SK-N-SH treated with all-trans-retinoic acid at 6 μM for 48 hours (cell line): ENCODE results near the gene ELF3.
"Not testable (repeated sequence)": the region's sequence is repeated elsewhere in the genome, so short reads cannot be mapped to it uniquely, and the experiment has no call there.

Experiments
- ARNTL ChIP-seq: fragments of 450-650 bp; formaldehyde crosslinking; IDR thresholded peaks from 2 replicates; pipeline ENCODE4 v1.5.0; 2020; ENCODE audit warnings: low read depth, mild to moderate bottlenecking, moderate library complexity, borderline replicate concordance
- BACH2 ChIP-seq: fragments of 250-450 bp; sonication (Bioruptor Pico); IDR thresholded peaks from 2 replicates; pipeline ENCODE4 v1.9.0; 2021; ENCODE audit warnings: mild to moderate bottlenecking, borderline replicate concordance
- CREB5 ChIP-seq: fragments of 250-450 bp; sonication (Bioruptor Pico); IDR thresholded peaks from 2 replicates; pipeline ENCODE4 v1.5.1; 2020; ENCODE audit warnings: low read depth, mild to moderate bottlenecking, moderate library complexity
- PPARA ChIP-seq: fragments of 250-450 bp; sonication (Bioruptor Pico); IDR thresholded peaks from 2 replicates; pipeline ENCODE4 v1.5.0; 2020; ENCODE audit warnings: mild to moderate bottlenecking, borderline replicate concordance
- RARB ChIP-seq: fragments of 250-450 bp; sonication (Bioruptor Pico); IDR thresholded peaks from 2 replicates; pipeline ENCODE4 v1.8.0; 2021; ENCODE audit warnings: mild to moderate bottlenecking, moderate library complexity
- TOX ChIP-seq: fragments of 250-450 bp; sonication (Bioruptor Pico); IDR thresholded peaks from 2 replicates; pipeline ENCODE4 v1.8.0; 2021; ENCODE audit warnings: mild to moderate bottlenecking, moderate library complexity, borderline replicate concordance
- ZFP3 ChIP-seq: fragments of 250-450 bp; sonication (Bioruptor Pico); IDR thresholded peaks from 2 replicates; pipeline ENCODE4 v1.5.0; 2020; ENCODE audit warnings: mild to moderate bottlenecking, moderate library complexity
- ZFP30 ChIP-seq: fragments of 450-650 bp; formaldehyde crosslinking; IDR thresholded peaks from 2 replicates; pipeline ENCODE4 v1.5.0; 2022; ENCODE audit warnings: mild to moderate bottlenecking, moderate library complexity
- ZNF565 ChIP-seq: fragments of 450-650 bp; formaldehyde crosslinking; conservative IDR thresholded peaks from 2 replicates; pipeline ENCODE4 v1.5.0; 2020; ENCODE audit warnings: low read depth, mild to moderate bottlenecking, moderate library complexity
- ZNF70 ChIP-seq: fragments of 450-650 bp; formaldehyde crosslinking; IDR thresholded peaks from 2 replicates; pipeline ENCODE4 v1.5.0; 2020; ENCODE audit warnings: mild to moderate bottlenecking, moderate library complexity
- ZNF8 ChIP-seq: fragments of 450-650 bp; formaldehyde crosslinking; IDR thresholded peaks from 2 replicates; pipeline ENCODE4 v1.5.0; 2020; ENCODE audit warnings: mild to moderate bottlenecking, moderate library complexity

GRCh38 chr1:202062636-202063035 lies 52.2 kb downstream of the ELF3 start:
- not testable (repeated sequence) for TF ChIP-seq ZNF565 (CRISPR knock-in tag); ZFP3; RARB (CRISPR knock-in tag); TOX (CRISPR knock-in tag); ZFP30; BACH2 (CRISPR knock-in tag); ZNF8 (CRISPR knock-in tag); PPARA (CRISPR knock-in tag); ZNF70; CREB5; ARNTL (CRISPR knock-in tag)
